Umbilical cord (tissue), 2 donors: Measurements from ENCODE around the gene MAGEL2. TPM values are rescaled to one million over a fixed set of nuclear protein-coding genes. Genes with fewer than 3 reads are reported as not detected.
"Not testable (repeated sequence)": the region's sequence is repeated elsewhere in the genome, so short reads cannot be mapped to it uniquely, and the experiment has no call there.

ENCODE experiments used
- DNase-seq: peaks from one replicate; pipeline ENCODE4 v3.0.0-alpha.2; 2015; ENCODE audit warnings: low spot score
- total RNA-seq: library from RNA; depleted of rRNA; stranded (reverse); fragments of >200 nt; gene quantifications from one replicate; pipeline ENCODE4 v1.2.3, GENCODE V29; 2014; ENCODE audit warnings: low replicate concordance; ENCODE audit not compliant: insufficient read depth

The MAGEL2 gene
- total RNA-seq, 1 donor from 2014 or later: 8.2 TPM

DNA sequence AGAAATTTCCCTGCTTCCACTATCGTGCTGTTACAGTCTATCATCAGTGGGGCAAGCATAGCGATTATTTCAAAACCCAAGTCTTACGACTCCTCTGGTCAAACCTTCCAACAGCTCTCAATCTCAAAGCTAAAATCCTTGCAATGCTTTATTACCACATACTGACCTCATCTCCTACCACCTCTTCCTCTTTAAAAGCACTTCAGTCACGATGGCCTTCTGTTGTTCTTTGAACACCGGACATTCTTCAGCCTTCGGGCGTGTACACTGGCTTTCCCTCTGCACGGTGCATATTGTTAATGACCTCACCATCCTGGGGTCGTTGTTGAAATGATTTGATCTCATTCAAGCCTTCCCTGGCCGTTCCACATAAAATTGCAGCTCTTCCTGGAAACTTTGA lies 31.1 kb downstream of the MAGEL2 start:
- DNase-seq: no peak

DNA sequence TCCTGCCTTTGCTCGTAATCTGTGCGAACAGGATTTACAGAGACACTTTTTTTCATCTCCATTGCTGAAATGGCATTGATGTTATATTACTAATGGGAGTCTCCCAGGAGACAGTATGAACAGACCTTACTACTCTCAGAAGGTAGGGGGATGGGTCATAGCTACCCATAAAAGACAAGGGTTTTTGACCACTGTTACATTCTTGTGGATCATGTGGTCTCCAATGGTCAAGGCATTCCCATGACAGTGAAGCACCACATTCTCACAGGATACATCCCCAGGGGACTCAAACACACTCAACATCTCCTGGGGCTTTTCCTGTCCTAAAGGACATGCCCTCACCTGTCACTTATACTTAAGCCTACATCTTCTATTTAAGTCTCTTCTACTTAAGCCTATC lies 41.4 kb downstream of the MAGEL2 start:
- DNase-seq: no peak

DNA sequence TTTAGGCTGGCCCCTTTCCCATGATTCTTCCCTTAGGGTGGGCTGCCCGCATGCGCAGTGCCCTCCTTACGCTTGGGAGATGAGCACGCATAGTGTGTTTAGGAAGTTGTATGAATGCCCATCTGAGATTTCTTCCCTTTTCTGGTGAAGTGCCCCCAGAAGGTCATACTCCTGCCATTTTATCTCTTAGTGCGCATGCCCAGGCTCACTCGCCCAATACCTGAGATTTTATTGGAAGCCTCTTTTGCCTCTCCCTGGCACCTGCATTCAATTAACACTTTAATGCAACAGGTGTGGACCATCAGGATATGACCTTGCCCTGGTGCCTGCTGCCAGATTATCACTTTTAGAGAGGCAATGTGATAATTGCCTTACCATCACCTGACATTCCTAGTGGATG lies 45.5 kb downstream of the MAGEL2 start:
- DNase-seq: no peak

DNA sequence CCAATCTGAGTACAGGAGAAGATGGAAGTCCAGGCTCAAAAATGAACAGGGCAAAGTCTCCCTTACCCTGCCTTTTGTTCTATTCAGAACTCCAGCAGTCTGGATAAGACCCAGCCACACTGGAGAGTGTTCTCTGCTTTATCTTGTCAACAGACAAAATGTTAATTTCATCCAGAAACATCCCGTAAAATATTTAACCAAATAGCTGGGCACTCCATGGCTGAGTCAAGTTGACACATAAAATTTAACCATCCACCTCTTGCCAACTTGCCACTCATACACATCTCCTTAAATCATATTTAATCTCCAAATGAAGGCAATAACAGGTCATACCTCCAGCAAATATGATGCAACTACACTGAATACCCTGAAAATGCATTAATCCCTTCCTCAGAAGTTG lies 48.6 kb downstream of the MAGEL2 start:
- no peak for DNase-seq

DNA sequence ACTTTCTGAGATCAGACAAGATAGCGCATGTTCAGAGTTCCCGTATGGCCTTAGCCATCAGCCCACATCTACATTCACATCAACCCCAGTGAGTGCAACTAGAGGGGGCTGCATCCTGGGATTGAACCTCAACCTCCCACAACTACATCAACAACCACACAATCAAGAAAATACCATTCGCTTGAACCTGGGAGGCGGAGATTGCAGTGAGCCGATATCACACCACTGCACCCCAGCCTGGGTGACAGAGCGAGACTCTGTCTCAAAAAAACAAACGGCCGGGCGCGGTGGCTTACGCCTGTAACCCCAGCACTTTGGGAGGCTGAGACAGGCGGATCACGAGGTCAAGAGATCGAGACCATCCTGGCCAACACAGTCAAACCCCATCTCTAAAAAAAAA lies 50.4 kb downstream of the MAGEL2 start:
- not testable (repeated sequence) for DNase-seq

DNA sequence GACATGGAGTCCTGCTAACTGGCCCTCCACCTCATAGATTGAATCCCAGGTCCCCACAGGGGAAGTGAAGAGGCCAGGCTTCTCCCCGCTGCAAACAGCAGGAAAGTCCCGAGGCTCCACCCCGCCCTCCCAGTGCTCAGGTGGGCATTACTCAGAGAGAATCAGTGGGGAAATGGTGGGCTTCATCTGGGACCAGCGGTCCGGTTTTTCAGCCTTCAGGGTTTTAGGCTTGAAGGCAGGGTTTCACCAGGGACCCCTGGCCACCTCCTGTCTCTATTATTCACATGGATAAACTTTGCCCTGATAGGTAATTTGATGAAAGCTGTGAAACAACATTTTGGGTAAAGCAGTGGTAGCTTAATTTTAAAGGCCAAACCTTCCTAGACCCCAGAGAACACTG lies 50.9 kb downstream of the MAGEL2 start:
- no peak for DNase-seq

DNA sequence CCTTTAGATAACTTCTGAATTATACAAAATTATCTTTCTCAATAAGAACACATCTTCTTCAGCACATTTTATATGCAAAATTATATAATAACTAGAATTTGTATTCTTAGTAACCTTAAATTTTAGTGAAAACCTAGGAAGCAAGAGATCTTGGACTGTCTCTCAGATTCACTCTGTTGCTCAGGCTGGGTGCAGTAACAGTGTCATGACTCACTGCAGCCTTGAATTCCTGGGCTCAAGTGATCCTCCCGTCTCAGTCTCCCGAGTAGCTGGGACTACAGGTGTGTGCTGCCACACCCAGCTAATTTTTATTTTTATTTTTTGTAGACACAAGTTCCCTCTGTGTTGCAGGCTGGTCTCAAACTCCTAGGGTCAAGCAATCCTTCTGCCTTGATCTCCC lies 52.3 kb downstream of the MAGEL2 start:
- no peak for DNase-seq

DNA sequence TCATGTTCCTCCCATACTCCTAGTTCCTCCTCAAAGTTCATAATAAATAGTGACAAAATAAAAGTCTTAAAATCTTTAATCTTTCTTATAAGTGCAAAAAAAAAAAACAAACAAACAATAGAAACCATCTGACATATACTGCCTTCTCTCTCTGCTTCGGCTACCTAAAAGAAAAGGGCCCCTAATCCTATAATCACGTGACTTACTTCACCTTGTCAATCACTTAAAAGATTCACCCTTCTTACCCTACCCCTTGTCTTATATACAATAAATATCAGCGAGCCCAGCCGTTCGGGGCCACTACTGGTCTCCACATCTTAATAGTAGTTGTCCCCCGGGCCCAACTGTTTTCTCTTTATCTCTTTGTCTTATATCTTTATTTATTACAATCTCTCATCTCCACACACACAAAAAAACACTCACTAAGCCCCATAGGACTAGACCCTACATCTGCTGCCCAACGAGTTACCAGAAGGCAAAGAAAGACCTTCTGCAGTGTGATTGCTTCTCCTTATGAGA lies 53.4 kb downstream of the MAGEL2 start:
- no peak for DNase-seq

Other genes starting within 250 kb of the MAGEL2 start
- not detected for gene GOLGA6L2, start 200.6 kb downstream of the MAGEL2 start, total RNA-seq
- 13.5 TPM for gene MKRN3, start 82.2 kb downstream of the MAGEL2 start, total RNA-seq
- 147 TPM for gene NDN, start 39.4 kb upstream of the MAGEL2 start, total RNA-seq